GM19395 (cell line): ENCODE measurements around the gene CYP2W1.
A peak's percentile ranks its signal among the peaks of the same experiment; 100 is the strongest.
"Not testable (repeated sequence)": the region's sequence is repeated elsewhere in the genome, so short reads cannot be mapped to it uniquely, and the experiment has no call there.

Experiments used
- ATAC-seq: cut with Tn5 transposase; IDR thresholded peaks from one replicate; pipeline ENCODE4 v1.9.1; 2021; ENCODE audit warnings: mild to moderate bottlenecking, moderate library complexity; ENCODE audit not compliant: unreplicated experiment

CYP2W1 gene

GRCh38 chr7:1024876-1025742 lies 42.1 kb downstream of the CYP2W1 start:
- ATAC-seq, result no peak

GRCh38 chr7:1025743-1026581 lies 43.0 kb downstream of the CYP2W1 start:
- ATAC-seq, result no peak

GRCh38 chr7:1026721-1027161 lies 43.8 kb downstream of the CYP2W1 start:
- ATAC-seq, result no peak

GRCh38 chr7:1027242-1028043 lies 44.5 kb downstream of the CYP2W1 start:
- ATAC-seq, result peak; percentile 4

- peak; percentile 47 for ATAC-seq
Observed at GRCh38 chr7:1028044-1028770, 45.2 kb downstream of the CYP2W1 start.

GRCh38 chr7:1028775-1029636 lies 46.0 kb downstream of the CYP2W1 start:
- ATAC-seq, result no peak

GRCh38 chr7:1029637-1030443 lies 46.9 kb downstream of the CYP2W1 start:
- ATAC-seq, result no peak

- ATAC-seq, result no peak
Observed at GRCh38 chr7:1030444-1031070, 47.6 kb downstream of the CYP2W1 start.

GRCh38 chr7:1031716-1032455 lies 48.9 kb downstream of the CYP2W1 start:
- no peak for ATAC-seq

- no peak for ATAC-seq
Observed at GRCh38 chr7:1032536-1033181, 49.7 kb downstream of the CYP2W1 start.

GRCh38 chr7:1033546-1034145 lies 50.7 kb downstream of the CYP2W1 start:
- no peak for ATAC-seq

- not testable (repeated sequence) for ATAC-seq
Observed at GRCh38 chr7:1034769-1035168, 51.8 kb downstream of the CYP2W1 start.

GRCh38 chr7:1036164-1036928 lies 53.4 kb downstream of the CYP2W1 start:
- ATAC-seq, result not testable (repeated sequence)
